GM23338 (cell line): ENCODE data around the gene ZG16B. TPM values are rescaled to one million over a fixed set of nuclear protein-coding genes. Genes with fewer than 3 reads are reported as not detected.

Source experiments
- ATAC-seq: fragments of 200-7000 bp; cut with Tn5 transposase; 3 replicates; pipeline ENCODE4 v1.9.1; 2020
- DNase-seq: peaks from one replicate; pipeline ENCODE4 v3.0.0-alpha.2; 2015; ENCODE audit warnings: low spot score
- H2AFZ ChIP-seq: fragments of 200-600 bp; sonication (generic); 2 replicates; pipeline ENCODE4 v1.8.0; 2016; ENCODE audit warnings: antibody characterized with exemption, mild to moderate bottlenecking, moderate library complexity
- H3F3A ChIP-seq: fragments of 200-600 bp; sonication (generic); replicated peaks from 2 replicates; pipeline ENCODE4 v1.8.0; 2017; ENCODE audit warnings: antibody characterized with exemption, mixed run types, low read depth
- H3K27ac ChIP-seq: fragments of 200-600 bp; sonication (generic); 2 replicates; pipeline ENCODE4 v1.6.1; 2016; ENCODE audit warnings: low read depth
- H3K27me3 ChIP-seq: fragments of 200-600 bp; sonication (generic); 2 replicates; pipeline ENCODE4 v1.8.0; 2016; ENCODE audit warnings: mild to moderate bottlenecking, mixed run types, moderate library complexity; ENCODE audit not compliant: insufficient read depth
- H3K36me3 ChIP-seq: fragments of 200-600 bp; sonication (generic); 2 replicates; pipeline ENCODE4 v1.8.0; 2016; ENCODE audit warnings: mild to moderate bottlenecking; ENCODE audit not compliant: insufficient read depth
- H3K4me1 ChIP-seq: fragments of 200-600 bp; sonication (generic); 2 replicates; pipeline ENCODE4 v1.8.0; 2016; ENCODE audit warnings: mild to moderate bottlenecking, moderate library complexity; ENCODE audit not compliant: insufficient read depth
- H3K4me2 ChIP-seq: fragments of 200-600 bp; sonication (generic); 2 replicates; pipeline ENCODE4 v1.7.1; 2017; ENCODE audit warnings: mixed run types
- H3K4me3 ChIP-seq: fragments of 200-600 bp; sonication (generic); 2 replicates; pipeline ENCODE4 v1.6.1; 2016; ENCODE audit warnings: mixed run types
- H3K79me2 ChIP-seq: fragments of 200-600 bp; sonication (generic); replicated peaks from 2 replicates; pipeline ENCODE4 v1.8.0; 2017; ENCODE audit warnings: mild to moderate bottlenecking; ENCODE audit not compliant: insufficient read depth
- H3K9me2 ChIP-seq: fragments of 200-600 bp; sonication (generic); 2 replicates; pipeline ENCODE4 v1.8.0; 2017; ENCODE audit not compliant: insufficient read depth
- H4K20me1 ChIP-seq: fragments of 200-600 bp; sonication (generic); replicated peaks from 2 replicates; pipeline ENCODE4 v1.8.0; 2017; ENCODE audit warnings: mild to moderate bottlenecking; ENCODE audit not compliant: insufficient read depth
- H3K27ac Mint-ChIP-seq: 2 replicates; pipeline ENCODE4 v1.8.0; 2020; ENCODE audit warnings: inconsistent platforms, mild to moderate bottlenecking, moderate library complexity, mixed read lengths
- H3K27me3 Mint-ChIP-seq: 3 replicates; pipeline ENCODE4 v1.8.0; 2022; ENCODE audit warnings: low read depth, mild to moderate bottlenecking, moderate library complexity, mixed read lengths, inconsistent platforms; ENCODE audit not compliant: insufficient read depth, poor library complexity
- H3K36me3 Mint-ChIP-seq: 3 replicates; pipeline ENCODE4 v1.8.0; 2021; ENCODE audit warnings: low read depth, mild to moderate bottlenecking, inconsistent platforms, moderate library complexity, mixed read lengths
- H3K4me1 Mint-ChIP-seq: 3 replicates; pipeline ENCODE4 v1.8.0; 2020; ENCODE audit warnings: mild to moderate bottlenecking, inconsistent platforms, mixed read lengths
- H3K4me3 Mint-ChIP-seq: 3 replicates; pipeline ENCODE4 v1.8.0; 2021; ENCODE audit warnings: moderate library complexity, mild to moderate bottlenecking, inconsistent platforms, mixed read lengths
- H3K9me3 Mint-ChIP-seq: 3 replicates; pipeline ENCODE4 v1.8.0; 2020; ENCODE audit warnings: moderate library complexity, mild to moderate bottlenecking, inconsistent platforms, mixed read lengths
- CREB1 ChIP-seq: fragments of 250-450 bp; sonication (Bioruptor Pico); IDR thresholded peaks from 2 replicates; pipeline ENCODE4 v1.5.0; 2020; ENCODE audit warnings: low read depth, mild to moderate bottlenecking, moderate library complexity
- CTCF ChIP-seq, 2 experiments: fragments of 200-600 bp in 1 of 2; sonication (generic) in 1 of 2; conservative IDR thresholded peaks; 2 replicates each; pipeline versions ENCODE4 v1.5.1 to v1.6.1; 2016 to 2017; ENCODE audit warnings: antibody characterized with exemption in 2 of 2, low read depth in 2 of 2, mild to moderate bottlenecking in 2 of 2, moderate library complexity in 1 of 2
- EZH2 ChIP-seq: fragments of 200-600 bp; sonication (generic); IDR thresholded peaks from one replicate; pipeline ENCODE4 v1.8.0; 2017; ENCODE audit warnings: antibody characterized with exemption, mild to moderate bottlenecking, low read depth; ENCODE audit not compliant: unreplicated experiment
- EZH2phosphoT487 ChIP-seq: fragments of 200-600 bp; sonication (generic); IDR thresholded peaks from one replicate; pipeline ENCODE4 v1.8.1; 2018; ENCODE audit warnings: antibody characterized with exemption; ENCODE audit not compliant: unreplicated experiment
- JUNB ChIP-seq: IDR thresholded peaks from one replicate; pipeline ENCODE4 v1.6.1; 2016; ENCODE audit warnings: antibody characterized with exemption; ENCODE audit not compliant: unreplicated experiment
- NANOG ChIP-seq: IDR thresholded peaks from 2 replicates; pipeline ENCODE4 v1.6.1; 2016; ENCODE audit warnings: antibody characterized with exemption, borderline replicate concordance
- POLR2AphosphoS5 ChIP-seq: IDR thresholded peaks from 2 replicates; pipeline ENCODE4 v1.6.1; 2016; ENCODE audit warnings: antibody characterized with exemption, low read depth
- STAT1 ChIP-seq: IDR thresholded peaks from one replicate; pipeline ENCODE4 v1.6.1; 2016; ENCODE audit warnings: antibody characterized with exemption; ENCODE audit not compliant: unreplicated experiment
- ZNF114 ChIP-seq: fragments of 250-450 bp; sonication (Bioruptor Pico); IDR thresholded peaks from 2 replicates; pipeline ENCODE4 v1.5.0; 2020; ENCODE audit warnings: mild to moderate bottlenecking, moderate library complexity
- ZNF331 ChIP-seq: fragments of 250-450 bp; sonication (Bioruptor Pico); IDR thresholded peaks from 2 replicates; pipeline ENCODE4 v1.5.0; 2020; ENCODE audit warnings: low read depth, mild to moderate bottlenecking, moderate library complexity
- polyA plus RNA-seq: library from polyadenylated mRNA; unstranded; fragments of >200 nt; fragmentation: Nextera tagmentation; extraction: Ambion mirVana; gene quantifications from 2 replicates; pipeline ENCODE4 v1.2.1, GENCODE V29; 2016
- total RNA-seq: library from RNA; depleted of rRNA; stranded (reverse); fragments of >200 nt; shearing (Covaris generic); gene quantifications from 2 replicates; pipeline ENCODE4 v1.2.3, GENCODE V29; 2014
- TF ChIP-seq, protein P1 (sequence below): IDR thresholded peaks from one replicate; pipeline ENCODE4 v1.6.1; 2018; ENCODE audit warnings: antibody characterized with exemption; ENCODE audit not compliant: unreplicated experiment
- TF ChIP-seq, protein P2 (sequence below): IDR thresholded peaks from 2 replicates; pipeline ENCODE4 v1.6.1; 2016; ENCODE audit warnings: antibody characterized with exemption

Gene ZG16B
- total and polyA plus RNA-seq, 2 experiments from 2014 or later = not detected

- DNase-seq = peak; percentile 56
- H3K4me1 Mint-ChIP-seq = peaks cover 4% of the 10 kb centered on the region
- no peak overlapping the region for H3K27ac Mint-ChIP-seq
- Histone ChIP-seq H3K36me3 (no peaks in the 10 kb centered on the region), H3K4me2 (peak overlapping the region; percentile 80), H3K4me1 (no peaks in the 10 kb centered on the region), H3K27ac (no peak overlapping the region), H3F3A (0 out of 2 replicates have a peak, but pooled peaks cover 3% of the 10 kb centered on the region), H3K9me2 (no peaks in the 10 kb centered on the region), H3K4me3 (peak overlapping the region; percentile 61), H3K79me2 (no peaks in the 10 kb centered on the region), H4K20me1 (no peaks in the 10 kb centered on the region), H3K27me3 (peaks cover 29% of the 10 kb centered on the region), H2AFZ (peak overlapping the region; percentile 97)
- H3K4me3 Mint-ChIP-seq = peak overlapping the region; percentile 71
- H3K27me3 Mint-ChIP-seq = peaks cover 37% of the 10 kb centered on the region
- peak; percentile 50 for ATAC-seq
- H3K9me3 Mint-ChIP-seq = no peaks in the 10 kb centered on the region; the same call in 2 of the 3 replicates
- TF ChIP-seq CTCF (conservative IDR thresholded peaks at IDR 0.05; ENCODE audit: low read depth in 2 of 2) (peak; percentile 36 to 38; a peak in 3 of 4 replicates), STAT1 (no peak)
- H3K36me3 Mint-ChIP-seq = no peaks in the 10 kb centered on the region
Measured at GRCh38 chr16:2785101-2785991, 44.8 kb upstream of the ZG16B start.

GRCh38 chr16:2786061-2786825, 43.9 kb upstream of the ZG16B start:
- H3K4me3 Mint-ChIP-seq = no peak overlapping the region
- H2AFZ ChIP-seq = peak overlapping the region; percentile 97; the same call in 1 of the 2 replicates
- H3K79me2 ChIP-seq = no peaks in the 10 kb centered on the region
- no peaks in the 10 kb centered on the region for H3K9me2 ChIP-seq
- no peaks in the 10 kb centered on the region; the same call in 2 of the 3 replicates for H3K9me3 Mint-ChIP-seq
- H4K20me1 ChIP-seq = no peaks in the 10 kb centered on the region
- peak overlapping the region; percentile 61; the same call in 1 of the 2 replicates for H3K4me3 ChIP-seq
- DNase-seq = no peak
- H3K27me3 Mint-ChIP-seq = peaks cover 31% of the 10 kb centered on the region
- peaks cover 29% of the 10 kb centered on the region for H3K27me3 ChIP-seq
- no peaks in the 10 kb centered on the region for H3K4me1 ChIP-seq
- no peaks in the 10 kb centered on the region for H3K36me3 ChIP-seq
- ATAC-seq = no peak; the same call in 2 of the 3 replicates
- no peak overlapping the region for H3K27ac ChIP-seq
- H3K27ac Mint-ChIP-seq = no peak overlapping the region
- 0 out of 2 replicates have a peak, but pooled peaks cover 3% of the 10 kb centered on the region for H3F3A ChIP-seq
- H3K4me1 Mint-ChIP-seq = peaks cover 3% of the 10 kb centered on the region
- H3K36me3 Mint-ChIP-seq = no peaks in the 10 kb centered on the region
- peak overlapping the region; percentile 80 for H3K4me2 ChIP-seq
- TF ChIP-seq EZH2 (no peak), EZH2phosphoT487 (no peak), POLR2AphosphoS5 (no peak), NANOG (no peak), CTCF (conservative IDR thresholded peaks at IDR 0.05; ENCODE audit: low read depth in 2 of 2) (no peak), ZNF114 (CRISPR knock-in tag) (no peak), ZNF331 (CRISPR knock-in tag) (no peak), JUNB (no peak), STAT1 (no peak), CREB1 (CRISPR knock-in tag) (no peak)
- TF ChIP-seq, protein P1, sequence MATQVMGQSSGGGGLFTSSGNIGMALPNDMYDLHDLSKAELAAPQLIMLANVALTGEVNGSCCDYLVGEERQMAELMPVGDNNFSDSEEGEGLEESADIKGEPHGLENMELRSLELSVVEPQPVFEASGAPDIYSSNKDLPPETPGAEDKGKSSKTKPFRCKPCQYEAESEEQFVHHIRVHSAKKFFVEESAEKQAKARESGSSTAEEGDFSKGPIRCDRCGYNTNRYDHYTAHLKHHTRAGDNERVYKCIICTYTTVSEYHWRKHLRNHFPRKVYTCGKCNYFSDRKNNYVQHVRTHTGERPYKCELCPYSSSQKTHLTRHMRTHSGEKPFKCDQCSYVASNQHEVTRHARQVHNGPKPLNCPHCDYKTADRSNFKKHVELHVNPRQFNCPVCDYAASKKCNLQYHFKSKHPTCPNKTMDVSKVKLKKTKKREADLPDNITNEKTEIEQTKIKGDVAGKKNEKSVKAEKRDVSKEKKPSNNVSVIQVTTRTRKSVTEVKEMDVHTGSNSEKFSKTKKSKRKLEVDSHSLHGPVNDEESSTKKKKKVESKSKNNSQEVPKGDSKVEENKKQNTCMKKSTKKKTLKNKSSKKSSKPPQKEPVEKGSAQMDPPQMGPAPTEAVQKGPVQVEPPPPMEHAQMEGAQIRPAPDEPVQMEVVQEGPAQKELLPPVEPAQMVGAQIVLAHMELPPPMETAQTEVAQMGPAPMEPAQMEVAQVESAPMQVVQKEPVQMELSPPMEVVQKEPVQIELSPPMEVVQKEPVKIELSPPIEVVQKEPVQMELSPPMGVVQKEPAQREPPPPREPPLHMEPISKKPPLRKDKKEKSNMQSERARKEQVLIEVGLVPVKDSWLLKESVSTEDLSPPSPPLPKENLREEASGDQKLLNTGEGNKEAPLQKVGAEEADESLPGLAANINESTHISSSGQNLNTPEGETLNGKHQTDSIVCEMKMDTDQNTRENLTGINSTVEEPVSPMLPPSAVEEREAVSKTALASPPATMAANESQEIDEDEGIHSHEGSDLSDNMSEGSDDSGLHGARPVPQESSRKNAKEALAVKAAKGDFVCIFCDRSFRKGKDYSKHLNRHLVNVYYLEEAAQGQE = no peak
- TF ChIP-seq, protein P2, sequence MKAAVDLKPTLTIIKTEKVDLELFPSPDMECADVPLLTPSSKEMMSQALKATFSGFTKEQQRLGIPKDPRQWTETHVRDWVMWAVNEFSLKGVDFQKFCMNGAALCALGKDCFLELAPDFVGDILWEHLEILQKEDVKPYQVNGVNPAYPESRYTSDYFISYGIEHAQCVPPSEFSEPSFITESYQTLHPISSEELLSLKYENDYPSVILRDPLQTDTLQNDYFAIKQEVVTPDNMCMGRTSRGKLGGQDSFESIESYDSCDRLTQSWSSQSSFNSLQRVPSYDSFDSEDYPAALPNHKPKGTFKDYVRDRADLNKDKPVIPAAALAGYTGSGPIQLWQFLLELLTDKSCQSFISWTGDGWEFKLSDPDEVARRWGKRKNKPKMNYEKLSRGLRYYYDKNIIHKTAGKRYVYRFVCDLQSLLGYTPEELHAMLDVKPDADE = no peak
